Activated CD4-positive, alpha-beta T cell treated with anti-CD3 and anti-CD28 coated beads for 48 hours (primary cell): ENCODE data around the gene FBXL19.

ENCODE experiments used
- DNase-seq: peaks from one replicate; pipeline ENCODE4 v3.0.0-alpha.2; 2020

Gene FBXL19

GRCh38 chr16:30947859-30948666 is 24.7 kb downstream of the FBXL19 start:
- DNase-seq, result peak; percentile 25

GRCh38 chr16:30948667-30949649 is 25.6 kb downstream of the FBXL19 start, which contains the start of gene ORAI3:
ORAI3 (plus strand) TSS chr16:30949068; CDS start chr16:30949290, 222 bp downstream.
- DNase-seq, result peak; percentile 58

GRCh38 chr16:30949650-30950515 is 26.5 kb downstream of the FBXL19 start:
- DNase-seq, result peak; percentile 66

DNA sequence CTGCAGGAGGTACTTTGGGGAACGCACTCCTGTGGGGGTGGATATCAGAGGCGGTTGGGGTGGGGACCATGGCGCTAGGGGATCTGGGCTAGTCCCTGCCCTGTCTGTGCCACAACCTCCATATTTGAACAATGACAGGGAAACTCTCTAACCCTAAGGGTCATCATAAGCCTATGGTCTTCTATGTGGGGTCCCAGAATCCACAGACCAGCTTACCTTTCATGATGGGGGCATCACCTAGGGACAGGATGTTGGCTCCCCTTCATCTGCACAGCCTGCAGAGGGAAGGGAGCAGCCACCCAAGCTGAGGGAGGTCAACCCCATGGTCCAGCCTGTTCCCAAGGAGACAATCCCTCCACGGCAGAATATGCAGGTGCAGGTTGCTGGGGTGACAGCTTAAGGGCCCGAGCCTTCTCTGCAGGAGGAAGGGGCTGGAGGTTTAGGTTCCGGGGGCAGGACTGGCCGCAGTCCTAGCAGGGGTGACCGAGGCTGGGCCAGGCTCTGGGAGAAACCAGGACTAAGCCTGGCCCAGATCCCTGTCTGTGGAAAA is 27.2 kb downstream of the FBXL19 start:
- DNase-seq, result no peak

DNA sequence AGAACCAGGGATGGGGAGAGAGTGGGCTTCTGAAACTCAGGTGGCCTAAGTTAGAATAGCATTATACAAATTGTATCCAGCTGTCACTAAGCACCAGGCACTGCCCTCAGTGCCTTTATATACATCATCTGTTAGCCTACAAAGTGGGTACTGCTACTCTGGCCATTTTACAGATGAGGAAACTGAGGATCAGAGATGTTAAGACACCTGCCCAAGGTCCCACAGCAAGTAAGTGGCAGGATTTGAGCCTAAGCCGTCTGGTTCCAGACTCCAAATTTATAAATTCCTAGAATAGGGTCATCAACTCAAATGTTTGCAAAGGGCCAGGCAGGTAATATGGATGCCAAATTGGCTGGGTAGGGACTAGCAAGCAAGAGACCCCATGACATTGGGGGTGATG is 27.8 kb downstream of the FBXL19 start:
- DNase-seq, result no peak

GRCh38 chr16:30951750-30952149 is 28.4 kb downstream of the FBXL19 start:
- no peak for DNase-seq

GRCh38 chr16:30953111-30953510 is 29.7 kb downstream of the FBXL19 start:
- DNase-seq, result no peak

GRCh38 chr16:30953511-30954124 is 30.2 kb downstream of the FBXL19 start:
- peak; percentile 79 for DNase-seq

DNA sequence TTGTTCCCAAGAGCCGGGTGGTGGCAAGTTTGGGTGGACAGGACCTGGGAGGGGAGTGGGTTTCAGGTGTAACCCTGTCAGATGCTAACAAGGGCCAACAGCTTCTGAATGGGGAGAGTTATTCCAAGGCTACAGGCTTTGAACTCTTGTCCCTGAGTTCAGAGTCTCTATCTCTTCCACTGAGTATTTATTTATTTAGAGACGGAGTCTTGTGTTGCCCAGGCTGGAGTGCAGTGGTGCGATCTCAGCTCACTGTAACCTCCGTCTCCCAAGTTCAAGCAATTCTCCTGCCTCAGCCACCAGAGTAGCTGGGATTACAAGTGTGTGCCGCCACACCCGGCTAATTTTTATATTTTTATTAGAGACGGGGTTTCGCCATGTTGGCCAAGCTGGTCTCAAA is 31.6 kb downstream of the FBXL19 start:
- no peak for DNase-seq

- DNase-seq, result peak; percentile 96
These were observed 33.5 kb downstream of the FBXL19 start for GRCh38 chr16:30956601-30957455.

DNA sequence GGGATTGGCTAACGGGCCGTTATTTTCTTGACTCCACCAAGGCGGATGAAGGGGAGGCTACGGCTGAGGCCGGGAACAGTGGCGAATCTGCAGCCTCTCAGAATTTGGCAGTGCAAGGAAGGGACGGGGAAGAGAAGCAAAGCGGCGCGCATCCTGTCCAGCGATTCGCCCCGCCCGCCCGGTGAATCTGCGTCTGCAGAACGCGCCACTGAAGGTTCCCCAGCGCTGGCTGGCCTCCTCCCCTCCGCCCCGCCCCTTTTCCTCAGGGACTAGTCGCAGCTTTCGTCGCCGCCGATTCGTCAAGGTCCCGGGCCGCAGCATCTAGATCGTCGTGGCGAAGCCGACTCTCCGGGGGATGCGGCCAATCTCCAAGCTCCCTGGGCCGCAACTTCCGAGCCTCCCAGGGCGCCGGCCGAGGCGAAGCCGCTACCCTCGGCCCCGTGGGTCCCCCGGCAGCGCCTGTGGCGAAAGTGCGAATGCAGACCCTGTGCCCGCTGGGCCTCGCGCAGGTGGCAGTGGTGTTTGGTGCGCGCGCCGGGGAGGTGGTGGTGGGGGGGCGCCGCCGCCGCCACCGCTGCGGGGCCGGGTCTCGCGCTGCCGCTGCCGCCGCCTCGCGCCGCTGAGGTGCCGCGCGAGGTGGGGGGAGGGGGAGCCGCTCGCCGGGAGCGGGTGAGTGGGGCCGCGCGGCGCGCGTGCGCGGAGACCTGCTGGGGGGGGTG is 34.2 kb downstream of the FBXL19 start, which contains the start of gene SETD1A:
Gene SETD1A, plus strand, starts transcription at position 299 of the 719 bp plus-strand sequence. CDS start 978 bp downstream, outside the sequence.
- DNase-seq, result peak; percentile 98

GRCh38 chr16:30958175-30959079 is 35.1 kb downstream of the FBXL19 start:
- DNase-seq, result no peak

DNA sequence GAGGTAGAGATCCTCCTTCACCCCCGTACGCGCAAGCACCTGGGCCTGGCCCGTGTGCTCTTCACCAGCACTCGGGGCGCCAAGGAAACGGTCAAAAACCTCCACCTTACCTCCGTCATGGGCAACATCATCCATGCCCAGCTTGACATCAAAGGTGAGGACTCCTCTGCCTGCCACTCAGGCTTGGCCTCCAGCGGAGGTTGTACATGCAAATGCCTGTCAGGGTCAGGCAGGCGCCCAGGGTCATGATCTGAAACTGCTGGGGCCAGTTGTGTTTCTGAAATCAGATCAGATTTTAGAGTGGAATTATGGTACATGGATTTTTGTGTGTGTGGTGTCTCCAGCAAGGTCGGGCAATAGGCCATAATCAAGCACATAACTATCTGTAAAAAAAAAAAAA is 38.0 kb downstream of the FBXL19 start:
- no peak for DNase-seq

- no peak for DNase-seq
These were observed 40.6 kb downstream of the FBXL19 start for GRCh38 chr16:30963925-30964511.

DNA sequence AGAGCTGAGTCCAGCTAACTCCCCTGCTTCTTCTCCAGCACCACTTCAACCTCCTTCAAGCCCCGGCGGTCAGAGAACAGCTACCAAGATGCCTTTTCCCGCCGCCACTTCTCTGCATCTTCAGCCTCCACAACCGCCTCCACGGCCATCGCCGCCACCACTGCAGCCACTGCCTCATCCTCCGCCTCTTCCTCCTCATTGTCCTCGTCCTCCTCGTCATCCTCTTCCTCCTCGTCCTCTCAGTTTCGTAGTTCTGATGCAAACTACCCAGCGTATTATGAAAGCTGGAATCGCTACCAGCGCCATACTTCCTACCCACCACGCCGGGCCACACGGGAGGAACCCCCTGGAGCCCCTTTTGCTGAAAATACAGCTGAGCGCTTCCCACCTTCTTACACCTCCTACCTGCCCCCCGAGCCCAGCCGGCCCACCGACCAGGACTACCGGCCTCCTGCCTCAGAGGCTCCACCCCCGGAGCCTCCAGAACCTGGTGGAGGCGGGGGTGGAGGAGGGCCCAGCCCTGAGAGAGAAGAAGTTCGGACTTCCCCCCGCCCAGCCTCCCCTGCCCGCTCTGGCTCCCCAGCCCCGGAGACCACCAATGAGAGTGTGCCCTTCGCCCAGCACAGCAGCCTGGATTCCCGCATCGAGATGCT is 41.3 kb downstream of the FBXL19 start:
- DNase-seq, result no peak

GRCh38 chr16:30965436-30965835 is 42.1 kb downstream of the FBXL19 start:
- no peak for DNase-seq

DNA sequence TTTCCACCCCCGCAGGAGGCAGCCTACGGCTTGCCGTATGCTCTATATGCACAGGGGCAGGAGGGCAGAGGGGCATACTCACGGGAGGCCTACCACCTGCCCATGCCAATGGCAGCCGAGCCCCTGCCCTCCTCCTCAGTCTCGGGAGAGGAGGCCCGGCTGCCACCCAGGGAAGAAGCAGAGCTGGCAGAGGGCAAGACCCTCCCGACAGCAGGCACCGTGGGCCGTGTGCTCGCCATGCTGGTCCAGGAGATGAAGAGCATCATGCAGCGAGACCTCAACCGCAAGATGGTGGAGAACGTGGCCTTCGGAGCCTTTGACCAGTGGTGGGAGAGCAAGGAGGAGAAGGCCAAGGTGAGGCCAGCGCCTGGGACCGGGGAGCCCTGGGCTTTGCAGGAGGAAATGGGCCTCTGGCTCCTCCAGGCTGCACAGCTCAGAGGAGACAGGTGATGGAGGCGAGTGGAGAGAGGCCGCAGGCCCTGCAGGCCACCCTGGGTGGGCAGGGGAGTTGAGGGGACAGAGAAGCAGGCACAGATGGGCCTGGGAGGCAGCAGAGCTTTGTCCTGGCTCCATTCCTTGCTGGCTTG is 42.8 kb downstream of the FBXL19 start:
- no peak for DNase-seq
